GM19099 (cell line): ENCODE data around the gene CCDC120.
A peak's percentile ranks its signal among the peaks of the same experiment; 100 is the strongest.

Experiments
- POLR2A ChIP-seq: IDR thresholded peaks from 3 replicates; pipeline ENCODE4 v1.6.1; 2011; ENCODE audit warnings: low read depth; ENCODE audit not compliant: insufficient read length; ENCODE audit errors: extremely low read depth

CCDC120 gene, protein sequence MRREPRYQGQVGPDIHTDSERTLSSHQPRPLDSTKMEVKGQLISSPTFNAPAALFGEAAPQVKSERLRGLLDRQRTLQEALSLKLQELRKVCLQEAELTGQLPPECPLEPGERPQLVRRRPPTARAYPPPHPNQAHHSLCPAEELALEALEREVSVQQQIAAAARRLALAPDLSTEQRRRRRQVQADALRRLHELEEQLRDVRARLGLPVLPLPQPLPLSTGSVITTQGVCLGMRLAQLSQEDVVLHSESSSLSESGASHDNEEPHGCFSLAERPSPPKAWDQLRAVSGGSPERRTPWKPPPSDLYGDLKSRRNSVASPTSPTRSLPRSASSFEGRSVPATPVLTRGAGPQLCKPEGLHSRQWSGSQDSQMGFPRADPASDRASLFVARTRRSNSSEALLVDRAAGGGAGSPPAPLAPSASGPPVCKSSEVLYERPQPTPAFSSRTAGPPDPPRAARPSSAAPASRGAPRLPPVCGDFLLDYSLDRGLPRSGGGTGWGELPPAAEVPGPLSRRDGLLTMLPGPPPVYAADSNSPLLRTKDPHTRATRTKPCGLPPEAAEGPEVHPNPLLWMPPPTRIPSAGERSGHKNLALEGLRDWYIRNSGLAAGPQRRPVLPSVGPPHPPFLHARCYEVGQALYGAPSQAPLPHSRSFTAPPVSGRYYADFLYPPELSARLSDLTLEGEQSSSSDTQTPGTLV

DNA sequence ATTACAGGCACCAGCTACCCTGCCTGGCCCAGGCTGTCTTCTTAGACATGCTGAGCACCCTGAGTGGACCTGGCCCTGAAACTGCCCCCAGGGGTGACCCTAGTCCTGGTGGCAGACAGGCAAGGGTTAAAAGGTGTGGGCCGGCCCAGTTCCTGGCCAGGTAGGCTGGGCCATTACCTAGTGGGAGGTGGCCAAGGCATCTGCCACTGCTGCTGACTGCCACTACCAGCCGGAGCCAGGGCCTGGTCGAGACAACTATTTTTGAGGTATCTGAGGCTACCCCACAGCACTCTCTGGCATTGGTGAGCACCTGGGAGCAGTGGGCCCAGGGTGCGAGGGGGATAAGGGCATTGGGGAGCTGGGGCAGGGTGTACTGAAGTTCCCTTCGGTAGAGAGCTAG lies at the start of gene CCDC120:
TSS of gene CCDC120 (plus strand) at position 206 of the 400 bp plus-strand sequence. CDS start 3,043 bp downstream, outside the sequence.
- TF ChIP-seq POLR2A = no peak

DNA sequence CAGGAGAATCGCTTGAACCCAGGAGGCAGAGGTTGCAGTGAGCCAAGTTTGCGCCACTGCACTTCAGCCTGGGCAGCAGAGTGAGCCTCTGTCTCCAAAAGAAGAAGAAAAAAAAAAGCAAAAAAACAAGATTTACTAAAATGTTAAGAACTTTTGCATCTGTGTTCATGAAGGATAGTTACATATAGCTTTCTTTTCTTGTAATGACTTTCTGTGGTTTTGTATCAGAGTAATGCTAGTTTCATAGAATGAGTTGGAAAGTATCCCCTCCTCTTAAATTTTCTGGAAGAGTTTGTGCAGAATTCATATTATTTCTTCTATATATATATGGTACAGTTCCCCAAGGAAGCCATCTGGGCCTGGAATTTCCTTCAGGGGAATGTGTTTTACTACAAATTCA lies 39.7 kb upstream of the CCDC120 start:
- no peak for TF ChIP-seq POLR2A

DNA sequence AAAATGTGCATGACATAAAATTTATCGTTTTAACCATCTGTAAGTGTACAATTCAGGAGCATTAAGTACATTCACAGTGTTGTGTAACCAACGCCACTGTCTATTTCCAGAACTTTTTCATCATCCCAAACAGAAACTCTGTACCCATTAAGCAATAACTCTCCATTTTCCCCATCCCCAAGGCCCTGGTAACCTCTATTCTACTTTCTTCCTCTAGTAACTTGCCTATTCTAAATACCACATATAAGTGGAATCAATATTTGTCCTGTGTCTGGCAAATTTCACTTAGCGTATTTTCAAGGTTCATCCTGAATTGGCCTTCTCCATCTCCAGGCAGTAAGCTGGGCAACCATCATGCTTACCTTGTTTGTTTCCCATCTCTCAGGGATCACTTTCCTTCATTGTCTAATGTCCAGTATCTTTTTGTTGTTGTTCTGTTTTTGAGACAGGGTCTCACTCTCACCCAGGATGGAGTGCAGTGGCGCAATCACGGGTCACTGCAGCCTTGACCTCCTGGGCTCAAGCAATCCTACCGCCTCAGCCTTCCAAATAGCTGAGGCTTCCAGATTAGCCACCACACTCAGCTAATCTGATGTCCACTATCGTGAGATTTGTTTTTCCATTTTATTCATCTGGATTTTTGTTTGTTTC lies 39.1 kb upstream of the CCDC120 start:
- TF ChIP-seq POLR2A = no peak

DNA sequence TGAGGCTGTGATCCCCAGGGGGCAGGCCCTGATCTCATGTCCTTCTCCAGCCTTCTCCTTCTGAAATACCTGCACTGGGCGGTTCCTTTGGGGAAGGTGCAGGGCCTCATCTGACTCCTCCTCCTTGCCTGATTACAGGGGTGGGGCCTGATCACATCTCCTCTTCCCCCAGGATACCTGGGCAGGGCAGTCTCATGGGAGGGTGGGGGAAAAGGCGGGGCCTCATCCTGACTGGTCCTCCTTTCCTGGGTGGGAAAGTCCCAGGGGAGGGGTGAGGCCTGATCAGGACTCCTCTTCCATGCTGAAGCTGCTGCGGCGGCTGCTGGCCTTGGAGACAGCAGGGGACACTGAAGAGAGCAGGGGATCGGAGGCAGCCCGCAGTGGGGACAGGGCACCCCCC lies 28.9 kb upstream of the CCDC120 start:
- TF ChIP-seq POLR2A = no peak

DNA sequence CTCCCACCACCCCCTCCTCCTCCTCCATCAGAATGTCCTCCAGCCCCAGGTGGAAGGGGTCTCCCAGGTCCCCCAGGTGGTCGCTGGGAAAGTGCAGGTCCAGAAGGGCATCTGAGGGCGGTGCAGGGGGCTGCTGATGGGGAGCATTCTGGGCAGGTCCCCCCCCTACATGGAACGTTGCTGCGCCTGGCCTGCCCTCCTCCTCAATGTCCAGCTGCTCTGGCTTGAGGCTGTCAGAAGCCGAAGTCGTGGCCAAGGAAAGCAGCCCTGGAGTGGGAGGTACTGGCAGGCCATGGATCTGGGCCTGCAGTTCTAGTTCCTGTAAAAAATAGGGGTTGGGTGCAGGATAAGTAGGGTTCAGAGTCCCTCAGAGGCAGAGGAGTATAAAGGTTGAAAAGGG lies 28.5 kb upstream of the CCDC120 start:
- no peak for TF ChIP-seq POLR2A

DNA sequence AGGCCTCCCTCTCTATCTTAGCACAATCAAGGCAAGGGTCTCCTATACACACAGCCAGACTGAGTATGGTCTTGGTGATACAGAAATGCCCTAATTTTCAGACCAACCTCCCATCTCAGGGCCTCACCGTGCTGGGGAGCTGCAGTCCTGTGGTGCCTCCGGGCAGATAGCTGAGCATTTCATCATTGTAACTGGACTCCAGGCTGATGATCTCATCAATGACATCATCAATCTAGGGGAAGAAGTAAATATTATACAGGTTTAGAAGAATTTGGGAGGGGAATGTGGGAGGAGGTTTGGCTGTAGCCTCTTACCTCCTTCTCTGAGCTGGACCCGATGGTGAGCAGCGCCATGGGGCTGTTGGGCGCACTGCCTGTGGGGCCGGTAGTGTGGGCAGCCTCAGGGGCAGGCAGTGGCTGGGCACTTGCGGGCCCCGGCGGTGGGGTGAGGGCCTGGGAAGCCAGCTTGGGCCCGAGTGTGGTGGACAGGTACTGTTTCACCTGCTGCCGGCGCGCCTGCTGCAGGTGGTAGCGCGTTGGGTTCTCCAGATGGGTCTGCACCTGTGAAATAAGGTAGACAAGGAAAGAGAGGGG lies 20.8 kb upstream of the CCDC120 start:
- no peak for TF ChIP-seq POLR2A

DNA sequence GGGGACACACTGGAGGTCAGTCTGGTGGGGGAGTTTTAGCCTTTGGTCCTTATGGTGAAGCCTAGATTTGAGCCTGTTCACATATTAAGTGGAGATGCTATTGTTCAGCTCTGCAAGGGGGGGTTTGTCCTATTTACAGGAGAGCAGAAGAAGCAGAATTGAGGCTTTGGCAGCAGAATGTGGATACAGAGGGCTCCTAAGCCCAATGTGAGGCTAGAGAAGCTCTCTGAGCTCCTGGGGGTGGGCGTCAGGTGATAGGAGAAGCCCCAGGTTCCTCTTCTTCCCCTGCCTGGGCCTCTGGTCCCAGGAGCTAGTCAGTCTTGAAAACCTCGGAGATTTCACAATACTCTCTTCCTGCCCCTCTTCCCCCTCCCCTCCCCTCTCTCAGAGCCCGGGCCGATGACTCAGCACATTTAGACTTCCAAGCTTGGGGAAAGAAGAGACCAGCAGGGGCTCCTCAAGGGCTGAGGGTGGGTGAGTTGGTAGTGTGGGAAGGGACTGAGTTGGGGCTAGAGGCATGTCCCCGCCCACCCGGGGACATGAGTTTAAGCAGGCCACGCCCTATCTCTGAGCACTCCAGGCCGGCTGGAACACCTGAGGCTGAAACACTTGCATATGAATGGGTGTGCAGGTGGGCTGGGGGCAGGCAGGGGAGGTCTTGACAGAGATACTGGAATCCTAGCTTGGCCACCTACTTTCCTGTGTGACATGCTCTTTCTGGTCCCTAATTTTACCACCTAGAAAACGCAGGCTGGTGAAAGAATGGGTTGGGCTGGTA lies 19.0 kb upstream of the CCDC120 start:
- TF ChIP-seq POLR2A = no peak

DNA sequence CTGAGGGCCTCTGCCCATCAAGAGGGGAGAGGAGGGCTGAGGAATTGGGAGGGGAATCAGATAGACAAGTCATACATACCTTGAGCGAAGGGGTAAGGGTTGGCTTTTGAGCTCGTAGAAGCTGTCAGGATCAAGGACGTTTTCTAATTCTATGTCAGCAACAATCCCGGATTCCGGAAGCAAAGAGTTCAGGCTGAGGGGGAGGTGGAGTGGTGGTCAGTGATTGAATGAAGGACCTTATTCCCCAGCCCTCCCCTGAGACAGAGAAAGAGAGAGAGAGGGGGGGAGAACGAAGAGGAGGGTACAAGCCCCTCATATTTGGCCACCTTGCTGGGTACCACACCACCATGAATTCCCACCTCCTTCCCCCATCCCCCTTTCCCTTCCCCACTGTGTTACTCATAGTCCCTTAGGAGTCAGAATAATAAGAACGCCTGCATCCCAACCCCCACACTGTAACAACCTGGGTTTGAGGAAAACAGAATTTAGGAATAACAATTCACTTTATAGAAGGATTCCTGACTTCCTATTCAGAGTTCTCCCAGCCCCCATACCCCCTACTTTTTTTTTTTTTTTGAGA lies 18.3 kb upstream of the CCDC120 start:
- no peak for TF ChIP-seq POLR2A

DNA sequence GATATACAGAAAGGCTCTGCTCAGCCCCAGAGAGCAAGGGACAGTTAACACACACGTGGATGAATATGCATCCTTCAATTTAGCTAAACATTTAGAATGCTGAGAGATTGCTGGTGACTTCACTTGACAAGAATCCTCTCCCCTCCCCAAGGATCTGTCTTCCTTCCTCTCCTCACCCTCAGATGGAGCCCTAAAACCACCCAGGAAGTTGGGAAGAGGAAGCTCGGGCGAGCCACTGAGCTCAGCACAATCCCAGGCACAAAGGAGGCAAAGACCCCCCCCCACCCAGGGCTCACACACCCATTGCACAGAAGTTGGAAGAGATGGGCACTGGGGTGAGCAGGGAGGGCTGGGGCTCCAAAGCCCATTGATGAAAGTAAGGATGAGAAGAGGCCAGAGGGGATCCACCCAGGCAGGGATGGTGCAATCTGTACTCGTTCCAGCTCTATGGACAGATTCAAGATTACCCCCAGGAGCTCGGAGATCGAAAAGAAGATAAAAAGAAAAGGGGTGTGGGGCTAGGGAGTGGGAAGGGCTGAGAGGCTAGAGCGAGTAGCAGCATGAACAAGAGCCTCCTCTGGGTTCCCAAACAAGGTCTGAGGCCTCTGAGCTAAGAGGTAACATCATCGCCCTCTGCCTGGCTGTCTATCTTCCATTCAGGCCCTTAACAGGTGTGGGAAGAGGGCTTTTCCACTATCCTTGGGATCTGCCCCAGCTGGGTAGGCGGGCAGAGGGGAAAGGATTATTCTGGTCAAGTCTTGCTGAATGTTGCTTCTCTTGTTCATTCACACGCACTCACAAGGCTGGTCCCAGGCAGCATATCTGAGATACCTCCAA lies 16.8 kb upstream of the CCDC120 start:
- TF ChIP-seq POLR2A = no peak

DNA sequence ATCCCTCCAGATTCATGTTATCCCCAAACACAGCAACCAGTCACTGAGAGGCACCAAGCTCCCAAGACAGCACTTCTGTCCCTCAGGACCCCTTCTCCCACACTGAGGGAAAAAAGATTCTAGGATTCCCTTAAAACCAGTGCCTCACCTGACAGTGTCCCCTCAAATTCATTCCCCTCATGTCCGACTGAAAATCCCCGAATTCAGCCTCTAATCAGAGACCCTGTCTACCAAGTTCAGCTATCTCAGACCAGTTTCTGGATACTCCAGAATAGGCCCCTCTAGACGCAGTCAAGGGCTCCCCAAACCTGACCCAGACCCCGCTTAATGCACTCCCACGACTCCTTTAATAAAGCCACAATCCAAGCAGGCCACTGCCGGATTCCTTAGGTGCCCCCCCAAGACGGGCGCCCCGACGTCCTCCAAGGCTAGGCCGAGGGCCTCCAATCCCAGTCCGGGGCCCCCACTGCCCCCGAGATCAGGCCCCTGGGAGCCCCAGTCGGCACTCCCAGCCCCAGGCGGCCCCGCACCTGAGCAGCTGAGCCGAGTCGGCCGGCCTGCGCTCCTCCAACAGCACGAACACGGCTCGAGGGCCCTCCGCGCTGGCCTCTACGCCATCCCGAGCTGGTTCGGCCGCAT lies 16.1 kb upstream of the CCDC120 start:
- no peak for TF ChIP-seq POLR2A

DNA sequence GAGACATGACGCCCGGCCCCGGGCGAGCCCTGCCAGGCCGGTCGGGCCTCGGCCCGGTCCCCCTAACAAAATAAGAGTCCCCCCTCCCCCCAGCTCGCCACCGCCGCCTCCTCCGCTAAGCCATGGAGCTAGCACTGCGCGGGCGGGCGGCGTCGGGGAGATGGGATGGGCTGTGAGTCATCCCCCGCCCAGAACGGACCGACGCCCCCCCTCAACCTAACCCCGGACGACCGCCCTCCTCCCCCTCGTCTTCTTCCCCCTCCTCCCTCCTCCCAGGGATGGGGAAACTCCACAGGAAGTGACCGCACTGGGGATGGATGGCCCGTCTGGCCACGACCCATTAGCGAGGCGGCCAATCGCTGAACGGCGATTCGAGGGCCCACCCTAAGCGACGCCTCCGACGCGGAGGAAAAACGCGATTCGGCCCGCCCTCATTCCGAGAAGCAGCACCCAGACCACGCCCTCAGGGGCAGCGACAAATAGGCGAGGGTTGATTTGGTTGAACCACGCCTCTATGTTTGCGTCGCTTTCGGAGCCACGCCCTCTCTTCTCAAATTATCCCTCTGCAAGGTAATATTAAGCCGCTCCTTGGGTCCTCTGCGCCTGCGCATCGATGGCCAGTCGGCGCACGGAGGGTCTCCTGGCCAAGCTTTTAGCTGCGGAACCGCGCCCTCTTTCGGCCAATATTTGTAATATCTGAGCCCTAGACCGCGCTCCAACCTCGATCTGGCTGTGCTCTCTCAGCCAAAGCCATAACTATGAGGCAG lies 15.4 kb upstream of the CCDC120 start, which contains the start of gene TFE3:
TSS of gene TFE3 (minus strand) at position 138 of the 767 bp plus-strand sequence. CDS start at position 7, 131 bp downstream.
- TF ChIP-seq POLR2A = peak; percentile 28

DNA sequence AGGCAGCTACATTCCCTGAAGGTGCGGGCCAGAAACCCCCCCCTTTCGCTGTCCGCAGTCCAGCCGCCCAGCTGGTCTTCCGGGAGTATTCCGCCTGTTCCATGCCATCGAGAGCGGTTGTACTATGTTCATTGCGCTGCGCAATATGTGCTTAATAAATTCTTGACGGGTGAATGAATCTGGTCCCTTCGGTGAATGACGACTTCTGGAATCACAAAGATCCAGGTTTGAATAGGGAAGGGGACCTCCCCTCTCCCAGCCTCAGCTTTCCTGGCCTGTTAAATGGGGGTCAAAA lies 14.9 kb upstream of the CCDC120 start:
- no peak for TF ChIP-seq POLR2A
